H1 (cell line): Measurements from ENCODE around the gene CYSRT1. TPM values are rescaled to one million over a fixed set of nuclear protein-coding genes. Genes with fewer than 3 reads are reported as not detected.

Experiments
- BACH1 ChIP-seq: IDR thresholded peaks from 2 replicates; pipeline ENCODE4 v1.6.1; 2012; ENCODE audit warnings: low read length, improper control_type of control experiment
- polyA plus RNA-seq, 7 experiments: library from polyadenylated mRNA; depleted of rRNA in 3 of 7; stranded (reverse) in 5 of 7; unstranded in 2 of 7; fragments of >200 nt in 5 of 7; fragments of 200-250 nt in 2 of 7; gene quantifications; 1 replicate in 5 of 7; 2 replicates in 1 of 7; 4 replicates in 1 of 7; pipeline versions ENCODE4 v1.2.1 to v1.2.3, GENCODE V29; 2011 to 2013; ENCODE audit warnings: missing spikeins in 2 of 7, mixed read lengths in 2 of 7
- total RNA-seq: library from RNA; stranded (reverse); fragmentation: NEBNext Ultra II Directional; extraction: Animal tissue kit (Norgen Biotek cat#: 25700); gene quantifications from 2 replicates; pipeline ENCODE4 v1.2.1, GENCODE V29; 2021
- TF ChIP-seq, protein P1 (sequence below): IDR thresholded peaks from 2 replicates; pipeline ENCODE4 v1.6.1; 2011; ENCODE audit warnings: low read length, improper control_type of control experiment

CYSRT1 gene
- total and polyA plus RNA-seq, 2 of the 8 experiments (the other 6 are each of a cell fraction or from before 2014, with no cell fraction given), result 1.0 to 6.5 TPM

DNA sequence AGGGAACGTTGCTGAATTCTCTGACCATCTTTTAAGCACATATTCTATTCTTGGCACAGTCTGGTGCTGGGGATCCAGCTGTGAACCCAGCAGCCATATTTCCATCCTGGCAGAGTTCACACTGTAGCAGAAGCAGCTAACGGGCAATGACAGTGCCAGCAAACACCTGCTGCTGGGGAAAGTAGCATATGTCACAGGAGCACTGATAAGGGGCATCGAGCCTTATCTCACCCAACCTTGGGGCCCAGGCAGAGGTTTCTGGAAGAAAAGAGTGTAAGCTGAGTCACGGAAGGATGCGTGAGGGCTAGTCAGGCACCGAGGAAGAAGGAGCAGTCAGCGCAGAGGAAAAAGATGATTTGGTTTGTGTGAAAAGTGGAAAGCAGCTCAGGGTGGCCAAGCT, 18.4 kb upstream of the CYSRT1 start (continued):
- TF ChIP-seq BACH1, result no peak
- TF ChIP-seq, protein P1, sequence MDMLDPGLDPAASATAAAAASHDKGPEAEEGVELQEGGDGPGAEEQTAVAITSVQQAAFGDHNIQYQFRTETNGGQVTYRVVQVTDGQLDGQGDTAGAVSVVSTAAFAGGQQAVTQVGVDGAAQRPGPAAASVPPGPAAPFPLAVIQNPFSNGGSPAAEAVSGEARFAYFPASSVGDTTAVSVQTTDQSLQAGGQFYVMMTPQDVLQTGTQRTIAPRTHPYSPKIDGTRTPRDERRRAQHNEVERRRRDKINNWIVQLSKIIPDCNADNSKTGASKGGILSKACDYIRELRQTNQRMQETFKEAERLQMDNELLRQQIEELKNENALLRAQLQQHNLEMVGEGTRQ, result no peak
